HFF-Myc (cell line): ENCODE results near the gene FAM3A.

ENCODE experiments used
- DNase-seq: peaks from one replicate; pipeline ENCODE4 v3.0.0-alpha.2; 2011; ENCODE audit warnings: low read depth; ENCODE audit errors: extremely low read depth
- H3K4me3 ChIP-seq: replicated peaks from 2 replicates; pipeline ENCODE4 v1.5.1; 2011; ENCODE audit warnings: low read depth, mild to moderate bottlenecking, control low read depth, low read length
- TF ChIP-seq, protein P1 (sequence below): IDR thresholded peaks from 2 replicates; pipeline ENCODE4 v1.5.1; 2012; ENCODE audit warnings: mild to moderate bottlenecking, low read depth, low read length, control low read depth; ENCODE audit errors: missing control alignments

The FAM3A gene

DNA sequence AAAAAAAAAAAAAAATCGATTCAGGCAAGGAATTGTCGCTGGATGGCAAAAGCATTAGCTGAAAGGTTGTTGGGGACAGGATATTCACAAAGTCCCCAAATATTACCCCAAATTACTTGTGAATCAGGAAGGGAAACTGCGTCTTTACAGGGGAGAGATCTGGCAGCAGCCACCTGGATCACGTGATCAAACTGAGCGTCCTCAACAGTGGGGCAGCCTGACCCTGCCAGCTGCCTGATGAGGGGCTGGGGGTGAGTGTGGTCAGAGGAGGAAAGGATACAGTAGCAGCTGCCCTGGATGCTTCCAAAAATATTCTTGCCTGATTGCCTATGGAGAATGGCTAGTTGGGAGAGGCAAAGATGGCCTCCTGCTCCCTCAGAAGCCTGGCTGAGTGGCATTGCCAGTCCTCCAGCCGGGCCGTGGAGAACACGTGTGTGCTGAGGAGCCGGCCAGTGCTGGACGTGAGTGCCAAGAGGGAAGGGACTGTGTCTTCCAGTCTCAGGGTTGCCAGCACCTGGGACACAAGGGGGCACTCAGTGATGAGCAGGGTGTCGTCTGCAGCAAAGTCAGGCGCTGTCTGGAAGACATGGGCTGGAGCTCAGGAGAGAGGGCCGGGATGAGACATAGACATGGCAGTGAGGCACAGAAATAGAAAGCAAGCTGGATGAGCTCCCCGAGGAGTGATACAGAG lies 34.0 kb downstream of the FAM3A start:
- H3K4me3 ChIP-seq, result no peak overlapping the region
- DNase-seq, result no peak
- TF ChIP-seq, protein P1, sequence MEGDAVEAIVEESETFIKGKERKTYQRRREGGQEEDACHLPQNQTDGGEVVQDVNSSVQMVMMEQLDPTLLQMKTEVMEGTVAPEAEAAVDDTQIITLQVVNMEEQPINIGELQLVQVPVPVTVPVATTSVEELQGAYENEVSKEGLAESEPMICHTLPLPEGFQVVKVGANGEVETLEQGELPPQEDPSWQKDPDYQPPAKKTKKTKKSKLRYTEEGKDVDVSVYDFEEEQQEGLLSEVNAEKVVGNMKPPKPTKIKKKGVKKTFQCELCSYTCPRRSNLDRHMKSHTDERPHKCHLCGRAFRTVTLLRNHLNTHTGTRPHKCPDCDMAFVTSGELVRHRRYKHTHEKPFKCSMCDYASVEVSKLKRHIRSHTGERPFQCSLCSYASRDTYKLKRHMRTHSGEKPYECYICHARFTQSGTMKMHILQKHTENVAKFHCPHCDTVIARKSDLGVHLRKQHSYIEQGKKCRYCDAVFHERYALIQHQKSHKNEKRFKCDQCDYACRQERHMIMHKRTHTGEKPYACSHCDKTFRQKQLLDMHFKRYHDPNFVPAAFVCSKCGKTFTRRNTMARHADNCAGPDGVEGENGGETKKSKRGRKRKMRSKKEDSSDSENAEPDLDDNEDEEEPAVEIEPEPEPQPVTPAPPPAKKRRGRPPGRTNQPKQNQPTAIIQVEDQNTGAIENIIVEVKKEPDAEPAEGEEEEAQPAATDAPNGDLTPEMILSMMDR, result no peak

DNA sequence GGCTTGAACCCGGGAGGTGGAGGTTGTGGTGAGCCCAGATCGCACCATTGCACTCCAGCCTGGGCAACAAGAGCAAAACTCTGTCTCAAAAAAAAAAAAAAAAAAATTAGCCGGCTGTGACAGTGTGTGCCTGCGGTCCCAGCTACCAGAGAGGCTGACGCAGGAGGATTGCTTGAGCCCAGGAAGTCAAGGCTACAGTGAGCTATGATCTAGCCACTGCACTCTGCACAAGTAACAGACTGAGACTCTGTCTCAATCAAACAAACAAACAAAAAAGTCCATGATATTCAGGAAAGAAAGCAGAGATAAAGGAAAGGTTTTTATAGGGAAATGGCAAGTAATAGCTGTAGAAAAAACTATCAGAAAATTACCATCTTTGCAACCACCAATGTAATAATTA lies 34.8 kb downstream of the FAM3A start:
- TF ChIP-seq, protein P1, result no peak
- H3K4me3 ChIP-seq, result no peak overlapping the region
- no peak for DNase-seq

DNA sequence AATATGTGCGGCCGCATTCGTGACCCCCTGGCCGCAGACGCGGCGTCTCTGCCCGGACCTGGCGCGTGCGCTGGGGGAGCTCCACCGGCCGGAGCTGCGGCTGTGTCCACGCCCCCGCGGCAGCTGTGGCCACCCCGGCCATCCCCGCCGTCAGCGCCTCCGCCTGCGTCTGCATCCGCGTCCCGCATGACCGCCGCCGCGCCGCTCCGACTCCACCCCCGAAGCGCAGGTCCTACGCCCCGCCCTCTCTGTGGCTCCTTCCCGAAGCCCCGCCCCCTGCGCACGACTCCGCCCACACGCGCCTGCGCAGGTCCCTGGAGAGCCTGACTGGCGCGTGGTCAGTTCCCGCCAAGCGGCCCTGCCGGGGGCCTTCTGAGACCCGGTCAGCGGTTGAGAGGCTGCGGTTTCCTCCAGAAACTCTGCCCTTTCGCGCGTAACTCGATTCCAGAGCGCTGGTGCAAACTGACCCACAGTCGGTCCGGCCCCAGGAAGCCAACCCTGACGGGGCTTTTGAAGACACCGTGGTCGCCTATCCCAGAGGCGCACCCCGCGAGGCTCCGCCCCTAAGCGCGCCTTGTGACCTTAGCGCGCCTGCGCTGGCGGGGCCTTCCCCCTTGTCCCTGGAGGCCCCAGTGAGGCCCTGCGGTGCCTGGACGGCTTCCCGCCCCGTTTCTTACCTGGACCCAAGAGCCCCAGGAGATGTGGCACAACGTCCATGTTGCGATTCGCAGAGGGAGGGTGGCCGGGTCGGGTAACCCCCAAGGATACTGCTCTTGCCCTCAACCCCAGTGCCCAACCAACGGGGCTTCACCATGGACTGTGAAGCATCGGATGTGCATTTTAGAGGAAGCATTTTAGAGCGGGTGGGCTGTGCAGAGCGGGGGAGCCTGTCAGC lies 37.1 kb downstream of the FAM3A start, which contains the start of gene LAGE3:
LAGE3 (minus strand) TSS at position 554 of the 895 bp plus-strand sequence; CDS start at position 188, 366 bp downstream.
- peak within 1 kb of the TSS; percentile 45 for H3K4me3 ChIP-seq
- peak; percentile 12 for DNase-seq
- TF ChIP-seq, protein P1, result no peak

DNA sequence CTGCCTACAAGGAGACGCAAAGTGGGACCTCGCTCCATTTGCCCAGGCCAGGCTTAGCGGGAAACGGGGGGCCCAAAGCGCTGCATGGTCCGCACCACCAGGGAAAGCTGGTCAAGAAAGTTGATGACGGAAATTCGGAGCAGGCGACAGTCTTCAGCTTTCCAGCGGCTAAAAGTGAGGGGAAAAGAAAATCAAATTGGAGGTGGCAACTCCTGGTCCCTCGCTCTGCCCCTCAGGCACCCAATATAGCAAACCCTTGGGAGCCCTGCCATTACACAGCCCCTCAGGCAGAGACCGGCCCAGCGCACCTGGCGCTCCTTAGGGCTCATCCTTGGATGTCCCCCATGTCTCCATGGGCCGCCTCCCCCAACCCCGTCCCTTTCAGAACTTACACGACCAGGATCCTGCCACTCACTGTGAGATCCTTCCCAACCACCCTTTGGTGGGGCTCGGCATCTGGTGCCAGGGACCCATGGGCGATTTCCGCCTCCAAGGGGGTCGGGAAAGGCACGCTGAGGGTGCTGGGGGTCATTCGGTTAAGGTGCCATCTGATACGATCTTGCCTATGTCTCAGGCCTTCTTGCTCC lies 38.0 kb downstream of the FAM3A start:
- peak overlapping the region; percentile 45 for H3K4me3 ChIP-seq
- TF ChIP-seq, protein P1, result no peak
- DNase-seq, result no peak

DNA sequence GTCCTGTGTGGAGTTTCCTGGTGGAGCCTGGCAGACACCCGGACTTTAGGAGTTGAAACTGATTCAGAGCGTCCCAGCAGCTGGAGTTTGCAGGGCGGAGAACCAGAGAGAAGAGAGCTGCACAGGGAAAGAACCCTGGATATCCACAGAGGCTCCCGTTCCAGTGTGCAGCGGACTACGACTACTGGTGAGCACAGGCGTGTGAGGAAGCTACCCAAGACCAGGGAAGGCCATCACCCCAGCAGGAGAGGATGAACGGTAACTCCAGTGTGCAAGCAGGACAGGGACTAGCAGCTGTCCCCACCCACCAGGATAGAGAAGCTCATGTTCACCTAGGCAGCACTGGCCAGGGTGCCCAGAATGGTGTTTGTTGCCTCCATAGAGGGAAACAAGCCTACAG lies 39.2 kb downstream of the FAM3A start:
- H3K4me3 ChIP-seq, result no peak overlapping the region
- TF ChIP-seq, protein P1, result no peak
- no peak for DNase-seq

DNA sequence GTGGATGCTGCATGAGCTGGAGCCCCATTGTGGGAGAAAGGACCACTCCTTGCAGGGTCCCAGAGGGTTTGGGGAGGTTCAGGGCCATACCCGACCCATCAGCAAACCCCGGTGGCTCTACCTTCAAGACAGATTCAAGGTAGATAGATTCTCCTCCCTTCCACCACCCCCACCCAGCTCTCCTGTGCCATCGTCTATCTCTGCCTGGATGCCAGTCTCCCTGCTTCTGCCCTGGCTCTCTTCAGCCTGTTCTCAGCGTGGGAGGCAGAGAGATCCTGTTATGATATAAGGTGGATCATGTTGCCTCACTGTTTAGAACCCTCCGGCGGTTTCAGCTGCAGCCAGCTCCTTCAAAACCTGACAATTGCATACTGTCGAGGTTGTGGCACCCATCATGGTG lies 42.3 kb downstream of the FAM3A start:
- TF ChIP-seq, protein P1, result no peak
- DNase-seq, result no peak
- no peak overlapping the region for H3K4me3 ChIP-seq
